Smooth muscle cell (in vitro differentiated cells): ENCODE data around the gene RBFOX1. TPM values are rescaled to one million over a fixed set of nuclear protein-coding genes. Genes with fewer than 3 reads are reported as not detected.

Experiments used
- DNase-seq: peaks from one replicate; lab custom pipeline; 2025; ENCODE audit not compliant: unreplicated experiment; lab: John Stamatoyannopoulos, UW
- H2AFZ ChIP-seq: fragments of 200-600 bp; sonication (generic); 2 replicates; pipeline ENCODE4 v1.6.0; 2016; ENCODE audit warnings: antibody characterized with exemption, low read depth, mild to moderate bottlenecking
- H3F3A ChIP-seq: fragments of 200-600 bp; sonication (generic); 2 replicates; pipeline ENCODE4 v1.6.0; 2017; ENCODE audit warnings: antibody characterized with exemption, low read depth
- H3K27ac ChIP-seq: fragments of 200-600 bp; sonication (generic); 2 replicates; pipeline ENCODE4 v1.5.1; 2016; ENCODE audit warnings: low read depth, mild to moderate bottlenecking
- H3K27me3 ChIP-seq: fragments of 200-600 bp; sonication (generic); 2 replicates; pipeline ENCODE4 v1.6.1; 2016; ENCODE audit warnings: low read depth, mild to moderate bottlenecking
- H3K36me3 ChIP-seq: fragments of 200-600 bp; sonication (generic); 2 replicates; pipeline ENCODE4 v1.5.1; 2016; ENCODE audit warnings: low read depth
- H3K4me1 ChIP-seq: fragments of 200-600 bp; sonication (generic); 2 replicates; pipeline ENCODE4 v1.5.1; 2016; ENCODE audit warnings: low read depth
- H3K4me2 ChIP-seq: fragments of 200-600 bp; sonication (generic); 2 replicates; pipeline ENCODE4 v1.6.0; 2016; ENCODE audit warnings: mild to moderate bottlenecking
- H3K4me3 ChIP-seq: fragments of 200-600 bp; sonication (generic); 2 replicates; pipeline ENCODE4 v1.5.1; 2016; ENCODE audit warnings: mild to moderate bottlenecking
- H3K79me2 ChIP-seq: fragments of 200-600 bp; sonication (generic); 2 replicates; pipeline ENCODE4 v1.6.0; 2016; ENCODE audit warnings: low read depth, mild to moderate bottlenecking
- H3K9ac ChIP-seq: fragments of 200-600 bp; sonication (generic); 2 replicates; pipeline ENCODE4 v1.6.0; 2016; ENCODE audit warnings: low read depth
- H3K9me3 ChIP-seq: fragments of 200-600 bp; sonication (generic); replicated peaks from 2 replicates; pipeline ENCODE4 v1.5.1; 2016; ENCODE audit warnings: low read depth
- H4K20me1 ChIP-seq: fragments of 200-600 bp; sonication (generic); 2 replicates; pipeline ENCODE4 v1.6.0; 2016; ENCODE audit warnings: low read depth
- CTCF ChIP-seq: fragments of 200-600 bp; sonication (generic); IDR thresholded peaks from 2 replicates; pipeline ENCODE4 v1.5.1; 2017; ENCODE audit warnings: borderline replicate concordance, mild to moderate bottlenecking, antibody characterized with exemption; ENCODE audit not compliant: insufficient read depth, poor library complexity, severe bottlenecking
- WGBS: methylation state at CpG from one replicate; pipeline ENCODE4 v1.1.7; 2016; ENCODE audit warnings: low lambda C conversion rate; 5-methylcytosine and 5-hydroxymethylcytosine counted together
- polyA plus RNA-seq: library from polyadenylated mRNA; unstranded; fragments of >200 nt; fragmentation: Nextera tagmentation; extraction: Ambion mirVana; gene quantifications from 2 replicates; pipeline ENCODE4 v1.2.1, GENCODE V29; 2016
- total RNA-seq: library from RNA; depleted of rRNA; stranded (reverse); fragments of >200 nt; gene quantifications from 2 replicates; pipeline ENCODE4 v1.2.3, GENCODE V29; 2014

The RBFOX1 gene
- total and polyA plus RNA-seq, 2 experiments from 2014 or later: not detected

- H3K9ac ChIP-seq: no peak overlapping the region
- H3K27ac ChIP-seq: no peak overlapping the region
- H3K9me3 ChIP-seq: no peaks in the 10 kb centered on the region
- H2AFZ ChIP-seq: no peak overlapping the region
- no peak for DNase-seq
- H3K27me3 ChIP-seq: no peaks in the 10 kb centered on the region
- no peaks in the 10 kb centered on the region for H3K79me2 ChIP-seq
- 99% methylated on average over 6 of the region's 6 CpGs for WGBS
- H3K4me2 ChIP-seq: no peak overlapping the region
- no peak for TF ChIP-seq CTCF
- no peaks in the 10 kb centered on the region for H3K4me1 ChIP-seq
- no peak overlapping the region for H3K4me3 ChIP-seq
- H3F3A ChIP-seq: no peaks in the 10 kb centered on the region
- H4K20me1 ChIP-seq: no peaks in the 10 kb centered on the region
- no peaks in the 10 kb centered on the region for H3K36me3 ChIP-seq
Observed at GRCh38 chr16:7615565-7615964, 282.9 kb downstream of the RBFOX1 start.

GRCh38 chr16:7624871-7625766 lies 292.5 kb downstream of the RBFOX1 start:
- no peak for TF ChIP-seq CTCF
- Histone ChIP-seq H3K4me3 (no peak overlapping the region), H3K9ac (no peak overlapping the region), H3K27me3 (peaks cover 21% of the 10 kb centered on the region), H2AFZ (no peak overlapping the region), H3K27ac (no peak overlapping the region), H3K9me3 (no peaks in the 10 kb centered on the region), H3K4me1 (no peaks in the 10 kb centered on the region), H3F3A (no peaks in the 10 kb centered on the region), H3K79me2 (no peaks in the 10 kb centered on the region), H3K36me3 (no peaks in the 10 kb centered on the region), H4K20me1 (no peaks in the 10 kb centered on the region), H3K4me2 (no peak overlapping the region)
- WGBS: 82% methylated on average over 14 of the region's 14 CpGs
- DNase-seq: no peak

- H3K79me2 ChIP-seq: no peaks in the 10 kb centered on the region
- no peak for DNase-seq
- H3K9me3 ChIP-seq: no peaks in the 10 kb centered on the region
- TF ChIP-seq CTCF: no peak
- no peaks in the 10 kb centered on the region for H3K36me3 ChIP-seq
- H3F3A ChIP-seq: no peaks in the 10 kb centered on the region
- H4K20me1 ChIP-seq: no peaks in the 10 kb centered on the region
- H3K4me2 ChIP-seq: no peak overlapping the region
- H3K9ac ChIP-seq: no peak overlapping the region
- peaks cover 21% of the 10 kb centered on the region for H3K27me3 ChIP-seq
- no peak overlapping the region for H3K27ac ChIP-seq
- H3K4me3 ChIP-seq: no peak overlapping the region
- WGBS: 64% methylated on average over 6 of the region's 6 CpGs
- no peaks in the 10 kb centered on the region for H3K4me1 ChIP-seq
- H2AFZ ChIP-seq: no peak overlapping the region
Observed at GRCh38 chr16:7628981-7629380, 296.3 kb downstream of the RBFOX1 start.

- TF ChIP-seq CTCF: no peak
- H3K4me2 ChIP-seq: no peak overlapping the region
- no peaks in the 10 kb centered on the region for H3K9me3 ChIP-seq
- no peaks in the 10 kb centered on the region for H3F3A ChIP-seq
- H4K20me1 ChIP-seq: no peaks in the 10 kb centered on the region
- H3K36me3 ChIP-seq: no peaks in the 10 kb centered on the region
- no peak overlapping the region for H3K27ac ChIP-seq
- no peak overlapping the region for H2AFZ ChIP-seq
- DNase-seq: no peak
- no peak overlapping the region for H3K4me3 ChIP-seq
- no peaks in the 10 kb centered on the region for H3K4me1 ChIP-seq
- 90% methylated on average over 5 of the region's 5 CpGs for WGBS
- H3K9ac ChIP-seq: no peak overlapping the region
- H3K79me2 ChIP-seq: no peaks in the 10 kb centered on the region
- peaks cover 21% of the 10 kb centered on the region for H3K27me3 ChIP-seq
Observed at GRCh38 chr16:7629571-7629970, 296.9 kb downstream of the RBFOX1 start.
